Esophagus squamous epithelium (tissue), 4 donors: ENCODE measurements around the gene EVI2B.

ENCODE experiments used
- POLR2A ChIP-seq, 4 donors: fragments of 450-650 bp; IDR thresholded peaks; one replicate each; pipeline ENCODE4 v1.6.1; 2017; ENCODE audit warnings: antibody characterized with exemption in 4 of 4, mild to moderate bottlenecking in 4 of 4, moderate library complexity in 3 of 4
- TF ChIP-seq, protein P1 (sequence below), 6 experiments: fragments of 450-650 bp in 4 of 6; fragments of 200-600 bp in 2 of 6; sonication (generic) in 2 of 6; IDR thresholded peaks; one replicate each; pipeline ENCODE4 v1.5.1; 2016 to 2019; ENCODE audit warnings: antibody characterized with exemption in 6 of 6, mild to moderate bottlenecking in 4 of 6, moderate library complexity in 4 of 6

DNA sequence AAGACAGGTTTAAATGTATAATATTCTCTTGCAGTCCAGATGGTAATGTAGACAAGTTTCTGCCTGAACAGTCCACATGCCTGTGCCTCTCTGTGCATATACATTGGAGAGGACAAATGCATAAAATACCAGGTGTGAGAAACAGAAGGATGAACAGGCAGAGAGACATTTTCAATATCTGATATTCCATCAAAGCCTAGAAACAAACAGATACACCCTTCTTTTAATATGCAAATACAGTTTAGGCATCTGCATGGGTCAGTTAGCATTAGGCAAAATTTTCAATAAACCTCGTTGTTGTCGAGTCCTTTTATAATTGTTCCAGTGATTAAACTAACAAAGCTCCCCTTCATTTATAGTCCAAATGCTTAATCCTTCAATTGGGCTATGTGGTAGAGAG is 17.7 kb downstream of the EVI2B start:
- no peak for TF ChIP-seq POLR2A (IDR thresholded peaks at IDR 0.05)
- TF ChIP-seq, protein P1, sequence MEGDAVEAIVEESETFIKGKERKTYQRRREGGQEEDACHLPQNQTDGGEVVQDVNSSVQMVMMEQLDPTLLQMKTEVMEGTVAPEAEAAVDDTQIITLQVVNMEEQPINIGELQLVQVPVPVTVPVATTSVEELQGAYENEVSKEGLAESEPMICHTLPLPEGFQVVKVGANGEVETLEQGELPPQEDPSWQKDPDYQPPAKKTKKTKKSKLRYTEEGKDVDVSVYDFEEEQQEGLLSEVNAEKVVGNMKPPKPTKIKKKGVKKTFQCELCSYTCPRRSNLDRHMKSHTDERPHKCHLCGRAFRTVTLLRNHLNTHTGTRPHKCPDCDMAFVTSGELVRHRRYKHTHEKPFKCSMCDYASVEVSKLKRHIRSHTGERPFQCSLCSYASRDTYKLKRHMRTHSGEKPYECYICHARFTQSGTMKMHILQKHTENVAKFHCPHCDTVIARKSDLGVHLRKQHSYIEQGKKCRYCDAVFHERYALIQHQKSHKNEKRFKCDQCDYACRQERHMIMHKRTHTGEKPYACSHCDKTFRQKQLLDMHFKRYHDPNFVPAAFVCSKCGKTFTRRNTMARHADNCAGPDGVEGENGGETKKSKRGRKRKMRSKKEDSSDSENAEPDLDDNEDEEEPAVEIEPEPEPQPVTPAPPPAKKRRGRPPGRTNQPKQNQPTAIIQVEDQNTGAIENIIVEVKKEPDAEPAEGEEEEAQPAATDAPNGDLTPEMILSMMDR (IDR thresholded peaks at IDR 0.05), result no peak
